Right atrium auricular region (tissue), 2 donors: ENCODE results near the gene METTL21C. TPM values are rescaled to one million over a fixed set of nuclear protein-coding genes. Genes with fewer than 3 reads are reported as not detected.

Source experiments
- DNase-seq: peaks from one replicate; pipeline ENCODE4 v3.0.0-alpha.2; 2019; ENCODE audit warnings: low spot score
- H3K27ac ChIP-seq, 2 donors: fragments of 200-600 bp; sonication (generic); 1 replicate in 1 of 2; 2 replicates in 1 of 2; pipeline ENCODE4 v1.5.1; 2016 to 2019
- H3K27me3 ChIP-seq, 2 donors: fragments of 200-600 bp; sonication (generic); one replicate each; pipeline versions ENCODE4 v1.5.1 to v1.6.0; 2017 to 2019
- H3K36me3 ChIP-seq: fragments of 200-600 bp; sonication (generic); one replicate; pipeline ENCODE4 v1.5.1; 2016
- H3K4me1 ChIP-seq, 2 donors: fragments of 200-600 bp; sonication (generic); one replicate each; pipeline versions ENCODE4 v1.5.1 to v1.6.0; 2017 to 2019
- H3K4me3 ChIP-seq, 2 donors: fragments of 200-600 bp; sonication (generic); 1 replicate in 1 of 2; 2 replicates in 1 of 2; pipeline ENCODE4 v1.5.1; 2017 to 2019; ENCODE audit warnings: mild to moderate bottlenecking in 1 of 2, moderate library complexity in 1 of 2
- H3K9me3 ChIP-seq, 2 donors: fragments of 200-600 bp; sonication (generic); one replicate each; pipeline ENCODE4 v1.5.1; 2019
- total RNA-seq, 2 donors: library from RNA; depleted of rRNA; stranded (reverse); fragments of >200 nt; gene quantifications; one replicate each; pipeline ENCODE4 v1.1.0, GENCODE V29; 2016
- TF ChIP-seq, protein P1 (sequence below), 2 donors: fragments of 200-600 bp; sonication (generic); IDR thresholded peaks; one replicate each; pipeline ENCODE4 v1.5.1; 2019; ENCODE audit warnings: antibody characterized with exemption in 2 of 2

Gene METTL21C
- total RNA-seq, 2 donors from 2014 or later = not detected

DNA sequence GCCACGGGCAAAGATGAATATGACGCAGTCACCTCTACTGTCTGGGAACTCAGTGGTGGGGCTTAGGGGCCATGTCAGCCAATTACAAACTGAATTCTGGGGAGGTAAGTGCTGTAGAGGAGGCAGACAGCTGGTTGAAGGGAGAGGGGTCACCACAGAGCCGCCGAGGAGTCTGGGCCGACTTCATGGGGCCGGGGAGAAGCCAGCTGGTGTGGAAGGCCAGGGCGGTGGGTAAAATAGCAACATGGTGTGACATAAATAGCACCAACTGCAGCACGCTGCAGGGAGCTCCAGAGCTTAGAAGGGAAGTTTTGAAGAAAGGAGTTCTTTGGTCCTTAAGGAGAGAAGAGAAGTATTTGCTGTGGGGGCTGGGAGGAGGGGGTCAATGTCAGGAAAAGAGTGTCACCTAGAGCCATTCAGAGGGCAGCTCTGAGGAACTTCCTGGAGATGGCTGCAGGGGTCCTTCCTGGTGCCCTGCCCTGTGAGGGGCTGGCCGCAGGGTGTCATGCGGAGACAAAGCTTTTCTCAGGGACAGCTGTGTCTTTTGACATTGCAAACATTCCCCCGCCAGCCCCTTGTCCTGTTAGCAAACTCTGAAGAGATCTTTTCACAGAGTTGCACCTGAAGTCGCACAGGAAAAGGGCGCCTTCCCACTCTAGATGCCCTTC, 6.4 kb downstream of the METTL21C start:
- H3K4me3 ChIP-seq = no peak overlapping the region
- no peaks in the 10 kb centered on the region for H3K36me3 ChIP-seq
- H3K9me3 ChIP-seq = no peaks in the 10 kb centered on the region
- H3K27ac ChIP-seq = no peak overlapping the region
- TF ChIP-seq, protein P1, sequence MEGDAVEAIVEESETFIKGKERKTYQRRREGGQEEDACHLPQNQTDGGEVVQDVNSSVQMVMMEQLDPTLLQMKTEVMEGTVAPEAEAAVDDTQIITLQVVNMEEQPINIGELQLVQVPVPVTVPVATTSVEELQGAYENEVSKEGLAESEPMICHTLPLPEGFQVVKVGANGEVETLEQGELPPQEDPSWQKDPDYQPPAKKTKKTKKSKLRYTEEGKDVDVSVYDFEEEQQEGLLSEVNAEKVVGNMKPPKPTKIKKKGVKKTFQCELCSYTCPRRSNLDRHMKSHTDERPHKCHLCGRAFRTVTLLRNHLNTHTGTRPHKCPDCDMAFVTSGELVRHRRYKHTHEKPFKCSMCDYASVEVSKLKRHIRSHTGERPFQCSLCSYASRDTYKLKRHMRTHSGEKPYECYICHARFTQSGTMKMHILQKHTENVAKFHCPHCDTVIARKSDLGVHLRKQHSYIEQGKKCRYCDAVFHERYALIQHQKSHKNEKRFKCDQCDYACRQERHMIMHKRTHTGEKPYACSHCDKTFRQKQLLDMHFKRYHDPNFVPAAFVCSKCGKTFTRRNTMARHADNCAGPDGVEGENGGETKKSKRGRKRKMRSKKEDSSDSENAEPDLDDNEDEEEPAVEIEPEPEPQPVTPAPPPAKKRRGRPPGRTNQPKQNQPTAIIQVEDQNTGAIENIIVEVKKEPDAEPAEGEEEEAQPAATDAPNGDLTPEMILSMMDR (IDR thresholded peaks at IDR 0.05) = no peak
- H3K27me3 ChIP-seq = no peaks in the 10 kb centered on the region
- no peak for DNase-seq
- H3K4me1 ChIP-seq = no peaks in the 10 kb centered on the region

DNA sequence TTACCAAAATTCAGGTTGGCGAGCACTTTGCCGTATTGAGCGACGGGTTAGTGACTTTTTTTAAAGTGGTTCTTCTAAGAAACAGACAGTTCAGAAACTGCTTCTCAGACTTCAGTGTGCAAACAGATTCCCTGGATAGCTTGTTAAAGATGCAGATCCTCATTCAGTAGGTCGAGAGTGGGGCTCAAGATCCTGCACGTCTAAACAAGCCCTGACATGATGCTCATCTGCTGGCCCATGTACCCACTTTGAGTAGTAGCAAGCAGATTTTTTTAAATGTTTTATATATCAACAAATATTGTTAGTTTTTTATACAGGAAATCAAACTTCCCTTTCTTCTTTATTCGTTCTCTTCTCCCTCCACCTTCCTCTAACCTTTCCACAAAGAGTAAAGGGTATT, 7.3 kb downstream of the METTL21C start:
- no peak for DNase-seq
- H3K4me1 ChIP-seq = no peaks in the 10 kb centered on the region
- no peaks in the 10 kb centered on the region for H3K36me3 ChIP-seq
- H3K4me3 ChIP-seq = no peak overlapping the region
- no peak overlapping the region for H3K27ac ChIP-seq
- TF ChIP-seq, protein P1 (IDR thresholded peaks at IDR 0.05) = no peak
- H3K9me3 ChIP-seq = no peaks in the 10 kb centered on the region
- no peaks in the 10 kb centered on the region for H3K27me3 ChIP-seq

GRCh38 chr13:102686024-102686423, 8.8 kb downstream of the METTL21C start:
- Histone ChIP-seq H3K27me3 (no peaks in the 10 kb centered on the region), H3K4me3 (no peak overlapping the region), H3K36me3 (no peaks in the 10 kb centered on the region), H3K9me3 (no peaks in the 10 kb centered on the region), H3K4me1 (no peaks in the 10 kb centered on the region), H3K27ac (no peak overlapping the region)
- DNase-seq = no peak
- TF ChIP-seq, protein P1 (IDR thresholded peaks at IDR 0.05) = no peak

DNA sequence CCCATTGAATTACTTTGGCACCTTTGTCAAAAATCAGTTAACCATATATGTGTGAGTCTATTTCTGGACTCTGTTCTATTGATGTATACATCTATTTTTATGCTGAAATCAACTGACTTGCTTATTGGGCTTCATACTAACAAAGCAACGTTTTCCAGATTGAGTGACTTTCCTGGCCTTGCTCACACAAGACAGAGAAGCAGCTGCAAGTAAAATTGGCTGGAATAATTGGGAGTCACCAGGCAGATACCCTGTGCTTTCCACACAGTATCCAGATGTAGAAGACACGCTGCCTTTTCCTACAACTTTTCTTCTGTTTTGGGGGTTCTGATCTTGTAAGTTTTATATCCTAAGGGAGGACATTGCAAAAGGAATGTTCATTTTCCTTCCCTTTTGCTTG, 11.2 kb downstream of the METTL21C start:
- Histone ChIP-seq H3K27ac (no peak overlapping the region), H3K9me3 (no peaks in the 10 kb centered on the region), H3K27me3 (no peaks in the 10 kb centered on the region), H3K4me3 (no peak overlapping the region), H3K4me1 (peaks cover 0 to 2% of the 10 kb centered on the region in 2 donors), H3K36me3 (peaks cover 8% of the 10 kb centered on the region)
- DNase-seq = no peak
- TF ChIP-seq, protein P1 (IDR thresholded peaks at IDR 0.05) = no peak

DNA sequence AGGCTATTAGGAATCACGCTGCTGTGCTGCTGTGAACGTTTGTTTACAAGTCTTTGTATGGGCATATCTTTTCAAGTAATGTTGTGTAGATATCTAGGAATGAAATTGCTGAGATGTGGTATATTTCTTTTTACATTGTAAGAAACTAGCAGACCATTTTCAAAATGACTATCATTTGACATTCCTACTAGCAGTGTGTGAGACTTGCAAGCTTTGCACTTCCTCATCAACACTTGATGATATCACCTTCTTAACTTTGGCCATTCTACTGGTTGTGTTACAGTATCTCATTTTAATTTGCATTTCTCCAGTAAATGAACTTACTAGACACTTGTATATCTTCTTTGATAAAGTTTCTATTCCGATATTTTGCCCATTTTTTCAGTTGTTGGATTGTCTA, 12.1 kb downstream of the METTL21C start:
- no peak overlapping the region for H3K27ac ChIP-seq
- H3K4me1 ChIP-seq = peaks cover 0 to 6% of the 10 kb centered on the region in 2 donors
- H3K4me3 ChIP-seq = no peak overlapping the region
- no peaks in the 10 kb centered on the region for H3K9me3 ChIP-seq
- DNase-seq = no peak
- H3K27me3 ChIP-seq = no peaks in the 10 kb centered on the region
- TF ChIP-seq, protein P1 (IDR thresholded peaks at IDR 0.05) = no peak
- H3K36me3 ChIP-seq = peaks cover 8% of the 10 kb centered on the region

DNA sequence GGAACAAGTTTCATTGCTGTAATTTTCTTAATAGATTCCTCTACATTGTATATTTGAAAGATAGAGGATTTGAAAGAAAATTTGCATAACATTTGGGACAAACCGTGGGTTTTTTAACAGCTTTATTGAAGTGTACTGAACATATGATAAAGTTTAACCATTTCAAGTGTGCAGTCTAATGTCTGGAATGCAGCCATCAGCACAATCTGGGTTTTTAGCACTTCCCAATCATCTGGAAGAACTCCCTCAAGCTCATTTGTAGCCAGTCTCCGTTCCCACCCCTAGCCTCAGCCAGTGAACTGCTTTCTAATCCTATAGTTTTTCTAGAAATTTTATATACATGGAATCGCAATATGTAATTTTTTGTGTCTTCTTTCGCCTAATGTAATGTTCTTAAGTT, 12.6 kb downstream of the METTL21C start:
- no peaks in the 10 kb centered on the region for H3K9me3 ChIP-seq
- no peak overlapping the region for H3K4me3 ChIP-seq
- TF ChIP-seq, protein P1 (IDR thresholded peaks at IDR 0.05) = no peak
- H3K4me1 ChIP-seq = peaks cover 0 to 6% of the 10 kb centered on the region in 2 donors
- H3K27ac ChIP-seq = no peak overlapping the region
- no peak for DNase-seq
- H3K36me3 ChIP-seq = peaks cover 8% of the 10 kb centered on the region
- H3K27me3 ChIP-seq = no peaks in the 10 kb centered on the region
